Stimulated activated CD8-positive, alpha-beta memory T cell treated with anti-CD3 and anti-CD28 coated beads, Interleukin-7, amount 100 ng/mL, for 4 hours (primary cell): Measurements from ENCODE around the gene COX7A2L.
"Not testable (repeated sequence)": the region's sequence is repeated elsewhere in the genome, so short reads cannot be mapped to it uniquely, and the experiment has no call there.

Source experiments
- DNase-seq, 2 donors: peaks; one replicate each; pipeline ENCODE4 v3.0.0-alpha.2; 2020; ENCODE audit warnings: low read depth in 2 of 2

Gene COX7A2L

GRCh38 chr2:42360890-42361727 is at the start of gene COX7A2L:
COX7A2L (minus strand) TSS chr2:42361217; CDS start chr2:42361161, 56 bp downstream.
- DNase-seq, result peak; percentile 93 to 94

GRCh38 chr2:42408009-42408408 is 47.0 kb upstream of the COX7A2L start:
- DNase-seq, result no peak

- DNase-seq, result no peak
Observed at GRCh38 chr2:42407476-42407875, 46.5 kb upstream of the COX7A2L start.

GRCh38 chr2:42404676-42405075 is 43.7 kb upstream of the COX7A2L start:
- DNase-seq, result no peak

- no peak for DNase-seq
Observed at GRCh38 chr2:42401773-42402172, 40.8 kb upstream of the COX7A2L start.

- not testable (repeated sequence) for DNase-seq
Observed at GRCh38 chr2:42398052-42398451, 37.0 kb upstream of the COX7A2L start.

- not testable (repeated sequence) for DNase-seq
Observed at GRCh38 chr2:42393320-42393719, 32.3 kb upstream of the COX7A2L start.

- DNase-seq, result no peak
Observed at GRCh38 chr2:42392191-42392590, 31.2 kb upstream of the COX7A2L start.

- DNase-seq, result no peak
Observed at GRCh38 chr2:42390401-42390969, 29.5 kb upstream of the COX7A2L start.

- no peak for DNase-seq
Observed at GRCh38 chr2:42386682-42387081, 25.7 kb upstream of the COX7A2L start.

GRCh38 chr2:42385225-42385624 is 24.2 kb upstream of the COX7A2L start:
- DNase-seq, result no peak

- DNase-seq, result no peak
Observed at GRCh38 chr2:42383855-42384530, 23.0 kb upstream of the COX7A2L start.

GRCh38 chr2:42382144-42382543 is 21.1 kb upstream of the COX7A2L start:
- DNase-seq, result no peak

GRCh38 chr2:42380026-42380425 is 19.0 kb upstream of the COX7A2L start:
- not testable (repeated sequence) for DNase-seq

GRCh38 chr2:42378415-42378814 is 17.4 kb upstream of the COX7A2L start:
- no peak for DNase-seq

- no peak for DNase-seq
Observed at GRCh38 chr2:42376758-42377157, 15.7 kb upstream of the COX7A2L start.

GRCh38 chr2:42372474-42373200 is 11.6 kb upstream of the COX7A2L start:
- no peak for DNase-seq

GRCh38 chr2:42371611-42372473 is 10.8 kb upstream of the COX7A2L start:
- no peak for DNase-seq

- DNase-seq, result no peak
Observed at GRCh38 chr2:42369532-42370229, 8.7 kb upstream of the COX7A2L start.

GRCh38 chr2:42368817-42369531 is 8.0 kb upstream of the COX7A2L start:
- DNase-seq, result no peak
